Pancreas (tissue), 10 donors: ENCODE data around the gene LCN9. TPM values are rescaled to one million over a fixed set of nuclear protein-coding genes. Genes with fewer than 3 reads are reported as not detected.

Source experiments
- ATAC-seq, 4 donors: fragments of 200-7000 bp; cut with Tn5 transposase; one replicate each; pipeline versions ENCODE4 v1.8.0 to v1.9.1; 2020; ENCODE audit warnings: mild to moderate bottlenecking in 4 of 4, moderate library complexity in 4 of 4
- DNase-seq, 6 donors: peaks; one replicate each; pipeline ENCODE4 v3.0.0-alpha.2; 2020
- FAIRE-seq: peaks from 2 replicates; lab custom pipeline; 2012; peaks lifted over from hg19 to GRCh38; lab: Jason Lieb, UNC
- H3K27ac ChIP-seq, 4 donors: fragments of 200-600 bp; sonication (generic); 1 replicate in 3 of 4; 2 replicates in 1 of 4; pipeline versions ENCODE4 v1.5.0 to v1.8.0; 2020
- H3K27me3 ChIP-seq, 4 donors: fragments of 200-600 bp; one replicate each; pipeline ENCODE4 v1.8.0; 2021
- H3K36me3 ChIP-seq, 3 donors: fragments of 200-600 bp; sonication (generic) in 1 of 3; one replicate each; pipeline versions ENCODE4 v1.5.0 to v1.8.0; 2020 to 2021
- H3K4me1 ChIP-seq, 3 donors: fragments of 200-600 bp; one replicate each; pipeline ENCODE4 v1.8.0; 2021
- H3K4me3 ChIP-seq, 4 donors: fragments of 200-600 bp; sonication (generic) in 2 of 4; one replicate each; pipeline versions ENCODE4 v1.5.0 to v1.8.0; 2020 to 2021
- H3K9me3 ChIP-seq, 4 donors: fragments of 200-600 bp; one replicate each; pipeline ENCODE4 v1.8.0; 2021
- CTCF ChIP-seq, 4 donors: fragments of 200-600 bp; sonication (generic) in 3 of 4; IDR thresholded peaks; one replicate each; pipeline versions ENCODE4 v1.5.0 to v1.8.0; 2021; ENCODE audit warnings: antibody characterized with exemption in 4 of 4
- WGBS, 2 donors: extraction: QIAGEN DNeasy Blood & Tissue Kit; methylation state at CpG; one replicate each; pipeline ENCODE4 v1.1.7; 2013; 5-methylcytosine and 5-hydroxymethylcytosine counted together
- intact Hi-C, 3 donors: fragments of 100-400 bp; cut with DNase I; formaldehyde crosslinking; loops; one replicate each; pipeline versions ENCODE4 v1.11.1 to v1.14.2; 2022
- polyA plus RNA-seq, 2 donors: library from polyadenylated mRNA; stranded (reverse); fragments of 200-250 nt; gene quantifications; one replicate each; pipeline ENCODE4 v1.2.3, GENCODE V29; 2013
- total RNA-seq, 6 donors: library from RNA; stranded (reverse); fragmentation: NEBNext Ultra II Directional in 4 of 6; extraction: Animal tissue kit (Norgen Biotek cat#: 25700) in 4 of 6; gene quantifications; one replicate each; pipeline versions ENCODE4 v1.2.1 to v1.2.4, GENCODE V29; 2021 to 2023
- donor health status: healthy with polysubstance abuse.
- donor health status: DM: no; HTN: no; CAD: no; lungs with moderate emphysema.
- donor health status: DM: no; HTN: no; CAD: no.
- donor health status: control.
- donor health status: control.
- donor health status: Bipolar disorder and iron deficiency.
- donor health status: DM: yes; HTN: yes; CAD: no.
- donor health status: DM: no; HTN: no; CAD: no.
- donor health status: DM: no; HTN: no; CAD: no.
- donor health status: DM: yes; HTN: yes; CAD: no.

The LCN9 gene
- total and polyA plus RNA-seq, 8 donors, result not detected

DNA sequence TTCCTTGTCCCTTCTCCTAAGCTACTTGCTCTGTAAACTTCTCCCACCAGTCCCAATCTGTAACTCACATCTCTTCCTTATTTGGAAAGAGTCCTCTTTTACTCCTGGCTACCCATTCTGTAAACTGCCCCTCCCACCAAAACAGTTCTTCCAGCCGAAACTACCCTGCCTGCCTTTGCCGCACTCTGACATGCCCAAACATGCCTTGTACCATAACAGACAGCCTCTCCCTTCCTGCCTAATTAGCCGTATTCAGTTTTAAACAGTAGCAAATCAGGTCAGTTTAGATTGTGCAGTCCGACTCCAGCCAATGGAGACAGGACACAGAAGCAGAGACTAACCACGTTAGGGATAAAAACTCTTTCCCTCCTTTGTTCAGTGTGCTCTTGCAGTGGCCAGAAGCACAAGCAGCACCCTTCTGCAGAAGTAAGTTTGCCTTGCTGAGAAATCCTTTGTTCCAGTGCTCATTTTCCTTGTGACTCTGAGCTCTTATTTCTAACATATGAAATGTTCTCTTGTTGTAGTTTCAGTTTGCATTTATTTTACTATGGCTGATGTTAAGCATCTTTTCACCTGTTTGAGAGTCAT, 18.4 kb upstream of the LCN9 start:
- intact Hi-C loops, result no loop called here
- FAIRE-seq (no peak), DNase-seq (no peak), ATAC-seq (no peak)
- H3K9me3 ChIP-seq, result no peaks in the 10 kb centered on the region
- H3K27ac ChIP-seq, result no peak overlapping the region
- H3K36me3 ChIP-seq, result no peaks in the 10 kb centered on the region
- no peak overlapping the region for H3K4me3 ChIP-seq
- H3K27me3 ChIP-seq, result no peaks in the 10 kb centered on the region
- no peak for TF ChIP-seq CTCF (IDR thresholded peaks at IDR 0.05)
- 65 to 69% methylated on average over 5 of the region's 5 CpGs for WGBS, 2 donors
- no peaks in the 10 kb centered on the region for H3K4me1 ChIP-seq

GRCh38 chr9:135647884-135648283, 15.2 kb upstream of the LCN9 start:
- Histone ChIP-seq H3K27me3 (no peaks in the 10 kb centered on the region), H3K36me3 (no peaks in the 10 kb centered on the region), H3K27ac (no peak overlapping the region), H3K9me3 (no peaks in the 10 kb centered on the region), H3K4me3 (no peak overlapping the region), H3K4me1 (no peaks in the 10 kb centered on the region)
- no peak for DNase-seq
- no peak for ATAC-seq
- 64 to 69% methylated on average over 4 of the region's 4 CpGs for WGBS, 2 donors
- intact Hi-C loops, result no loop called here
- no peak for TF ChIP-seq CTCF (IDR thresholded peaks at IDR 0.05)
- no peak for FAIRE-seq

DNA sequence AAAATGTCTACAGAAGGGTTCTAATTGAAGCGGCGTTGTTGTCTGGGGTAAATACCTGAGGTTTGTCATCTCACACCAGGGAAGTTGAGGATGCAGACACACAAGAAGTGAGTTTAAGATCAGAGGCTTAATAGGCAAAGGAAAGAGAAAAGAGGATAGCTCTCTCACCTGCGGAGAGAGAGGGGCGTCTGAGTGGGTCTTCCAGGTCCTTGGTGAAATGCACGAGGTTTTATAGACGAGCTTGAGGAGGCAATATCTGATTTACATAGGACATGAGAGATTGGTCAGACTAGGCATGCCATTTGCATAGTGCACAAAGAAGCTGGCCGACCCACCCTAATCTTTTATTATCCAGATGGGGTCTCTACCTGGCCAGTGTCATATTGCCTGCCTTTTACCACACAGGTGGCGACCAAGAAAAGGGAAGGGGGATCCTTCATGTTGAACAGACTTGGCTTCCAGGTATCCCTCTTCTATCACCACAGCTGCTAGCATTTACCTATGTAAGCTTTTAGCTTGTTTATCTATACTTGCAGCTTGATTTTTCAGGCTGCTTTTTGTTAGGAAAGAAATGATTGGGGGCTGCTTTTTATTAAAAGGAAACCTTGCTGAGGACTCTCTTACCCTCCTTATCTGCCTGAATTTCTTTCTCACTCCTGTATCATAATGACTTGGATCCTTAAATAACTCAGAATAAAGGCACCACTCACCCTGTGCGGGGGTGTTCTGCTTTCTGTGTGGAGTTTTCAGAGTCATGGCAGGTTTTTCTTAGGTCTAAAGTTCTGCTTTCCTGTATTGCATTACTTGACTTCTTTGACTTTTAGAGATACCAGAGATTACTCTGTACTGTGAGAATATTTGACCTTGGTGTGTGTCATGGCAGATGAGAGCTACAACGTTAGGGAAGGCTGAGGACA, 14.4 kb upstream of the LCN9 start:
- no peak for ATAC-seq
- 57 to 65% methylated on average over 10 of the region's 10 CpGs for WGBS, 2 donors
- no peak overlapping the region for H3K27ac ChIP-seq

DNA sequence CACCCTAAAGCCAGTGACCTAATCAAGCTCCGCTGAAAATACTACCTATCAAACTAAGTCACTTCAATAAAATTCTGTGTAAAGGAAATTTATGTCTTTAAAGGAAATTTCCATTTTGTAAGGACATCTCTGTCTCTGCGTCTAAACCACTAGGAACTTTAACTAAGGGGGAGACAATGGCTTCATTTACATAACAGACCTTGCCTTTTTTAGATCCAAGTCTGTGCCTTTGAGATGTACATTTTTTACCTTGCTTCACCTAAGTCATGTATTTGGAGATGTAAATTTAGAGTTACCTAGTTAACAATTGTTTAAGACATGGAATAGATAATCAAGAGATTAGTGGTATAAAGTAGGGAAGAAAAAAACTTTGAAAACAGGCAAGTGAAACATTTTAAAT, 13.6 kb upstream of the LCN9 start:
- FAIRE-seq, result no peak
- intact Hi-C loops, result no loop called here
- H3K4me3 ChIP-seq, result no peak overlapping the region
- H3K27me3 ChIP-seq, result no peaks in the 10 kb centered on the region
- no peak for TF ChIP-seq CTCF (IDR thresholded peaks at IDR 0.05)
- no peak overlapping the region for H3K27ac ChIP-seq
- 58 to 70% methylated on average over 2 of the region's 2 CpGs for WGBS, 2 donors
- H3K36me3 ChIP-seq, result no peaks in the 10 kb centered on the region
- no peak for ATAC-seq
- no peak for DNase-seq
- H3K9me3 ChIP-seq, result no peaks in the 10 kb centered on the region
- H3K4me1 ChIP-seq, result no peaks in the 10 kb centered on the region

More for the DNA sequence above, 14.4 kb upstream of the LCN9 start:
- FAIRE-seq, result no peak
- Histone ChIP-seq H3K36me3 (no peaks in the 10 kb centered on the region), H3K4me1 (no peaks in the 10 kb centered on the region), H3K27me3 (no peaks in the 10 kb centered on the region), H3K4me3 (no peak overlapping the region), H3K9me3 (no peaks in the 10 kb centered on the region)
- no peak for TF ChIP-seq CTCF (IDR thresholded peaks at IDR 0.05)
- DNase-seq, result no peak
- intact Hi-C loops, result no loop called here

- FAIRE-seq (no peak), ATAC-seq (no peak)
- intact Hi-C loops, result no loop called here
Measured at GRCh38 chr9:135650408-135650807, 12.7 kb upstream of the LCN9 start.

More at GRCh38 chr9:135650408-135650807, 12.7 kb upstream of the LCN9 start:
- Histone ChIP-seq H3K27me3 (no peaks in the 10 kb centered on the region), H3K4me1 (no peaks in the 10 kb centered on the region), H3K36me3 (no peaks in the 10 kb centered on the region), H3K4me3 (no peak overlapping the region), H3K27ac (no peak overlapping the region), H3K9me3 (no peaks in the 10 kb centered on the region)
- 82 to 89% methylated on average over 17 of the region's 17 CpGs for whole genome bisulfite sequencing, 2 donors
- no peak for DNase-seq
- no peak for TF ChIP-seq CTCF (IDR thresholded peaks at IDR 0.05)
